Stimulated activated CD4-positive, alpha-beta T cell treated with anti-CD3 and anti-CD28 coated beads, Interleukin-12 subunit alpha, Interleukin-12 subunit beta, amount 100 ng/mL, for 24 hours (primary cell): ENCODE results near the gene RGS7.
"Not testable (repeated sequence)": the region's sequence is repeated elsewhere in the genome, so short reads cannot be mapped to it uniquely, and the experiment has no call there.

Experiments
- DNase-seq, 2 experiments: peaks; one replicate each; pipeline ENCODE4 v3.0.0-alpha.2; 2020; ENCODE audit warnings: low read depth in 2 of 2

The RGS7 gene

DNA sequence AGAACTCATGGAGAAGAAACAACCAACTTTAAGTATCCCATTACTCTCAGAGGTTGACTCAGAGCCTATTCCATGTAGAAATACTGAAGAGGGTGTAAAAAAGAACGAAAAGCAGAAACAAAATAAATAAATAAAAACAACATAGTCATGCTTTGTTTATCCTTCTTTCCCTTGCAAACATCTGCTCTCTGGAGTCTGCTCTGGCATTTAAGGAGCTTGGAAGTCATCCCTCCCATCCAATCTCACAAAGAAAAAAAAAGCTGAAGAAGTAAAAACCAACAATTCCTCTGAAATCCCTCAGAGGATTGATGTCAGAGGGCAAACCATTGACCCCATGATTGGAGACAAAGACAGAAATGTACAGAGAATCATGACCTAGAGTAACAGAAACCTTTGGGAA lies 442.5 kb downstream of the RGS7 start:
- no peak for DNase-seq

DNA sequence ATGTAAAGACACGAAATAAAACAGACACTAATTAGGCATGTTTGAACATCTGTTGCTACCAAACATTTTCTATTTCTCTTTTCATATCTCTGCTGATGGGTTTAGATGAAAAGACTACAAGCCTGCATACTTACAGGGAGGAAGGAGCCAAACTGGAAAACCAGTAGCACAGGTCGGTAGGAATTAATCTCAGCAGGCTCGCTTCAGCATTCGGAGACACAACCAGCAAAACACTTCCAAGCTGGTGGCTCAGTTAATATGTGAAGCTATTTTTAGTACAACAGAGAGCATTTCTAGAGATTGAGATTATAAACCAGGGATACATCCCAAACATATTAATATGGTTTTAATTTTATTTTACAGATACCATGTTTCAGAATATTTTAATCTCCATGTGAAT lies 444.2 kb downstream of the RGS7 start:
- no peak for DNase-seq

DNA sequence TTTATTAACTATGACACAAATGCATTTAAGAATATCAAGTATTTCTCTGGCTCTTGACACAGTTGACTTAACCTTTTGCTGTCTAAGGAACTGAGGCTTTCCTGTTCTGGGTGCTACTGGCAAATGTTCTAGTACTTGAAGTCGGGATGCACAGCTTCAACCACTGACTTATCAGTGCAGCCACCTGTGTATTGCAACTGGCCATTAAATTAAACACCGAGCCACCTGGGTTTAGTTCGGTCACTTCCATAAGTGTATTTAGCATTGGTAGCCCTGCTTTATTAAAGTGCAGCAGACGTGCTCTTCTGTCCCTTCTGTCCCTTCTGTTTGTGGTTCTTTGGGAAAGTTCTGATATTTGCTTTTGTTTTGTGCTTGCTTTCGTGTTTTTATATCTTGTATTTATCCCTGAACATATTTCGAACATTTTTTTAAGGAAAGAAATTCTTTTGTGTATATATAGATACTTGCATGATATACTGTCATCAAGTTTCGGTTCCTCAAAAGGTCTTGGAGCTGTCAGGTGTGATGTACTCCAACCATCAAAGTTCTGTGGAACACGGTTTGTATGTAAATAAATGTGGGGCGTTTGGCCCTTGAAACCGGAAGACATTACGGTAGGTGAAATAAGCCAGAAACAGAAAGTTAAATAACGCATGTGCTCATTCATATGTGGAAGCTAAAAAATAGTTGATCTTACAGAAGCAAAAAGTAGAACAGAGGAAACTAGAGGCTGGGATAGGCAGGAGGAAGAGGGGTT lies 447.1 kb downstream of the RGS7 start:
- DNase-seq, result no peak

DNA sequence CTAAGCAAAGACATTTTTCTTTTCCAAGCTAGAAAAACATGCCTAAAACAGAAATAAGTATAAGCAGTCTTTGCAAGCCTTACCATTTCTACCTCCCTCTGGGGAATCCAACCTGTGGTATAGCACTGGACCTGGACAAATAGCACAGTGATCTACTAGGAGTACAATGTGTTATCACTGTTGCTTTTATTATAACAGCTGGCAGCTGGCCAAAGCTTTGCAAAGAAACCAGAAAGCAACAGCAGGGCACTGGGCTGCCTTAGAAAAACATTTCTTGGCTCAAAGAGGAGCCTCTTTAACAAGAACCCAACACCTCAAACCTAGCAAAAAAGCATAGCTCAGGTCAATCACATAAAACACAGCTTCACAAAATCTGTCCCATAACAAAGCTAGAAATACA lies 450.5 kb downstream of the RGS7 start:
- no peak for DNase-seq

DNA sequence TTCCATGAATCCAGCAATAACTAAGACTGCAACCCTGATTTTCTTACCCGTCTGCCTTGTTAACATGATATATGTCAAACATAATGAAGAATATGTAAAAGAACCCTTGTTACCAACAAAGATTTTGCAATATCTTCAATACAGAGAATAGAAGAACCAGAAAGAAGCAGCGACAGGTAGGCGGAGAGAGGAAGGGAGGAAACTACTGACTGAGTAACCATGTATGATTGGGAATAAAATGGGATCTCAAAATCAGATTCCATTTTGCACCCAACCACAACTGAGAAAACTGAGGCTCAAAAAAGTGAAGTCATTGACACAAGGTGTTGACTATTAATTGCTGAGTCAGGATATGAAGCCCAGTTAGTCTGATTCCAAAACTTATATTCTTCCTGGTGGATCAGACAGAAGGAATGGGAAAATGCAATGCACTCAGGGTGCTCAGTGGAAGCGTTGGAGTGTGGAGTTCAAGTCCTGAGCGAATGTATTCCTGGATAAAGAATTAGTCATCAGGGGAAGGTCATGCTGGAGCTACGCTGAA lies 451.7 kb downstream of the RGS7 start:
- no peak for DNase-seq

DNA sequence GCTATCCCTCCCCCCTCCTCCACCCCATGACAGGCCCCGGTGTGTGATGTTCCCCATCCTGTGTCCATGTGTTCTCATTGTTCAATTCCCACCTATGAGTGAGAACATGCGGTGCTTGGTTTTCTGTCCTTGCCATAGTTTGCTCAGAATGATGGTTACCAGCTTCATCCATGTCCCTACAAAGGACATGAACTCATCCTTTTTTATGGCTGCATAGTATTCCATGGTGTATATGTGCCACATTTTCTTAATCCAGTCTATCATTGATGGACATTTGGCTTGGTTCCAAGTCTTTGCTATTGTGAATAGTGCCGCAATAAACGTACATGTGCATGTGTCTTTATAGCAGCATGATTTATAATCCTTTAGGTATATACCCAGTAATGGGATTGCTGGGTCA lies 461.6 kb downstream of the RGS7 start:
- not testable (repeated sequence) for DNase-seq

DNA sequence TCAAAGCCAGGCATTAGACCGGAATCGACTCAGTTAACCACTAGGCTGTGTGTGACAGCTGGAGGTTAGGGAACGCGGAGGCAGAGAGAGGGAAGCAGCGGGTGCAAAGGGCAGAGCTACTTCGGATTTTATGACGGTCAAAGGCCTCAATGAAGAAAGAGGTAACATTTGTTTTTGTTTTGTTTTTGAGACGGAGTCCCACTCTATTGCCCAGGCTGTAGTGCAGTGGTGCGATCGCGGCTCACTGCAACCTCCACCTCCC lies 468.3 kb downstream of the RGS7 start:
- DNase-seq, result no peak

DNA sequence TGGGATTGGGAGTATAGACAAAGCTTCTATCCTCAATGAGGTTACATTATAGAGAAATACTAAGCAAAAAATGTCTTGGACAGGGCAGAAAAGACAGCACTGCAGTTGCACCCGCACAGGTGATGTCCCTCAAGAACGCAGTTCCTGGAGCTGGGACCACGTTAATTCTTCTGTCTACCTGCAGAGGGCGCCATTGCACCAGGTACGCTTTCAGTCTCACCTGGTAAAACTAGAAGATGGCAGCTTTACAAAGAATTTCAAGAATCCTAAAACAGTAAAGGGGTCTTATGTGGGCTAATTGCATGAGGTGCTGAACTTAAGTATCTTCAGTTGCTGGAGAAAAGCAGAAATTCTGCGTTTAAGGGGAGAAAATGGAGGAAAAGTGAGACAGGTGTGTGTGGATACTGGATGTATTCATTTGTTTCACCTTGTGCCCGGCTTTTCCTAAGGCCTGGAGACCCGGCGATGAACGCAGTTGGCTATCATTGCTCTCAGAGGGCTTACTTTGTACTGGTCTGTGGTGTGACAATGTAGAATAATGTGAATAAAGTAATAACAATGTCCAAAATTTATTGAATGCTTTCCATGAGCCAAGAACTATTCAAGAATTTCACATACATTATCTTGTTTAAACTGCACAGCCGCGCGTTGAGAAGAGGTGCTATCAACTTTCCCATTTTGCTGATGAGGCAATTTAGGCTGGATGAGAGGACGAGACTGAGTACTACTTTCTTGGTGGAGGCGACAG lies 468.8 kb downstream of the RGS7 start:
- peak in 1 of 2 experiments; percentile 2 for DNase-seq

DNA sequence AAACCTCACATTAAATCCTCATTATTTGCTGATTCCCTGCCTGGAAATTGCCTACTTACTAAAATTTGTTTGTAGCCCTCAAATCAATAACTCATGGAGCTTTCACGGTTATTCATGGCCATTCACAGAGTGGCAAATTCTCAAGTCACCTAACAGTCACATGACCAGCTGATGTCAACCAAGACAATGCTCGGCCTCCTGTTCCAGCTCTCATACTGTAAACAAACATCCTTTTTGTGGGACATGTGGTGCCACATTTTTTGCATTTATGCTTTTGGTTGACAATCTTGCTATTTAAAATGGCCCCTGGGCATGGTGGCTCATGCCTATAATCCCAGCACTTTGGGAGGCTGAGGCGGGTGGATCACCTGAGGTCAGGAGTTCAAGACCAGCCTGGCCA lies 473.5 kb downstream of the RGS7 start:
- DNase-seq, result no peak

DNA sequence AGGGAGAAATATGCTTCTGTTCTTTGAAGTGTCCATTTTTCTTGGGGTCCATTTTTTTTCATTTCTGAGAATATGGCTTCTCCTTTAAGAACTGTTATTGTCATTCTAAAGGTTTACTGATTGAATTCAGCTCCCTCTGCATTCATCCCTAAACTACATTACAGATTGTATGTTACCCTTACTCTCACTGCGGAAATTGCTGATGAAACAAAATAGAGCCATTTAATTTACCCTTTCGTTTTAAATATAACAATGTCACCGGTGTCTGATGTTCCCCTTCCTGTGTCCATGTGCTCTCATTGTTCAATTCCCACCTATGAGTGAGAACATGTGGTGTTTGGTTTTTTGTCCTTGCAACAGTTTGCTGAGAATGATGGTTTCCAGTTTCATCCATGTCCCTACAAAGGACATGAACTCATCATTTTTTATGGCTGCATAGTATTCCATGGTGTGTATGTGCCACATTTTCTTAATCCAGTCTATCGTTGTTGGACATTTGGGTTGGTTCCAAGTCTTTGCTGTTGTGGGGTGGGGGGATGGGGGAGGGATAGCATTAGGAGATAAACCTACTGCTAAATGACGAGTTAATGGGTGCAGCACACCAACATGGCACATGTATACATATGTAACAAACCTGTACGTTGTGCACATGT lies 474.2 kb downstream of the RGS7 start:
- not testable (repeated sequence) for DNase-seq

DNA sequence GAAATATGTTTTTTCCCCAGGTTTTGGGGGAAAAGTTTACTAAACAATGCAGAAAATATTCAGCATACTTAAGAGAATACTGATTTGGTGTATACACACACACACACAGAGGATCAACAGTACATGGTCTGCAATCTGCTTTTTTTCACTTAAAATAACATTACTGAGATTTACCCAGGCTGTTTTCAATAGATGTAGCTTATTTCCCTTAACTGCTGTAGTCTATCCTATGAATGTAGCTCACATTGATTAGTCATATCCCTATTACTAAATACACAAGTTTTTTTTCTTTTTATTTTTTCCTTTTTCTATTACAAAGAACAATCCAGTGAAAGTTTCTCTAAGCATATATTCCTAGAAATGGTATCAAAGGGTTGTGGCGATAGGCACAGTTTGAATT lies 478.4 kb downstream of the RGS7 start:
- no peak for DNase-seq

DNA sequence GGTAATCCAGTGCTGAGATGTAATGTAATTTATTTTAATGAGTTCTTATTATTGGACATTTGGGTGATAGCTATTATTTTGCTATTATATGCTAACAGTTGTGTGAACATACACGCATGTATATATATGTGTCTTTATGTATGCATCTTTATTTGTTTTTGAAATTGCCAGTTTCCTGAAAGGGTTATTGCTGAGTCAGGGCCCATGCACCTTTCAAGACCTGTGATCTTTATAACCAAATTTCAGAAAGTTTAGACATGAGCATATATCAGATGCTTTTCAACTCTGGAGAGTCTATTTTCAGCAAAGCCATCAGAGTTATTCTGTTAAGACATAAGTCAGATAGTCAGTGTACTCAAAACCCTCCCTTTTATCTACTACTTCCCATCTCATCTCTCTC lies 479.4 kb downstream of the RGS7 start:
- DNase-seq, result no peak

DNA sequence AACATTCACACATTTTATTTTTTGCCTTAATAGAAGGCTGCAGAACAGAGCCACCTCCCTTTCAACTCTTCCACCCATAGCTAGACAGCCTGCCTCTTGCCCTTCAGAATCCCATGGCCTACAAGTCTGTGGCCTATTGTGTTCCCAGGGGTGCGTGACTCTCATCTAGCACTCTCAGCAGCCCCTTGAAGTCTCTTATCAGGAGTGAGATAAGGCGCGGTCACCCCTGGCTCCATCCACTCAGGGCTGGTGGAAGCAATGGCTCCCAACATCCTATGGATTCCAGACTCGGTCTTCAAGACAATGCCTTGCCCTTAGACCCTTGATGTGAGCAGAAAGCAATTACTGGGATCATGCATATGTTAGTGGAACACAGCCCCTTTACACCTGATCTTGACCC lies 480.9 kb downstream of the RGS7 start:
- DNase-seq, result no peak

DNA sequence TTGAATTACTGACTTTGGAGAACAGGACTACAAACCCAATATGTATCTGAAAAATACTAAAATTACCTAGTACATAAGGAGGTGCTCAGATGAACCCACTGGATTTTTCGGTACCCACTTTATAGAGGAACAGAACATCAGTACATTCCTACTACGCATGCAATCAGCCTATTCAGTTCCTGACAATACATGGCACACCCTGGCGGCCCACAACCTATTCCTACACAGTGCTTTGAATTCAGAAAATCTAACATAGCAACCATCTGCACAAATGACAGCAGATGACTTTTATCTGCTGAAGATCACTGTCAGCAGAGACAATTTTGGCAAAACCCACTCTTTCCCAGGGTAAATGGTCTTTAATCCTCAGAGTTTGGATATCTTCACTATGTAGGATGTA lies 487.9 kb downstream of the RGS7 start:
- DNase-seq, result no peak

DNA sequence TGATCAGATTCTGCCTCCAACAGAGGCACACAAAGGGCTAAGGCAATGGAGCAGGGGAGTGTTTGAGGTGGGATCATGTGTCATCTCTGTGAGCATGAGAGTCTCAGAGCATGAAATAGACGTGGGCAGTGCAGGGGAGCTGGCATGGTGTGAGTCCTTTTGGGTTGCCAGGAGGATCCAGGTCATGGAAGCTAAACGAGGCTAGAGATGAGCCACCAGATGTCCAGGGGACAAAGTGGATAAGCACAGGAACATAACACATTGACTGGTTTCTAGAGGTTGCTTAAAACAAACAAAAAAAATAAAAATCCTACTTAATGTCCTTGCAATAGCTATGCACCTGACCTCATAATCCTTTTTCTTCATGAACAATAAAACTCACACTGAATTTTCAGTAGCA lies 490.3 kb downstream of the RGS7 start:
- DNase-seq, result no peak

DNA sequence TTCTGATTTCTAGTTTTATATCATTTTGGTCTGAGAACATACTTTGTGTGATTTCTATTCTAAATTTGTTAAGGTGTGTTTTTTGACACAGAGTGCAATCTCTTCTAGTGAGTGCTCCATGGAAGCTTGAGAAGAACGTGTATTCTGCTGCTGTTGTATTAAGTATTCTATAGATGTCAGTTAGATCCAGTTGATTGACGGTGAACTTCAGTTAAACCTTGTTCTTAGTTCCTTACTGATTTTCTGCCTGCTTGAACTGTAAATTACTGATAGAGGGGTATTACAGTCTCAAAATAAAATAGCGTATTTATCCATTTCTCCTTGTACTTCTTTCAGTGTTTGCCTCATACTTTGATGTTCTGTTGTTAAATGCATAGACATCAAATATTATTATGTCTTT lies 497.0 kb downstream of the RGS7 start:
- DNase-seq, result no peak

DNA sequence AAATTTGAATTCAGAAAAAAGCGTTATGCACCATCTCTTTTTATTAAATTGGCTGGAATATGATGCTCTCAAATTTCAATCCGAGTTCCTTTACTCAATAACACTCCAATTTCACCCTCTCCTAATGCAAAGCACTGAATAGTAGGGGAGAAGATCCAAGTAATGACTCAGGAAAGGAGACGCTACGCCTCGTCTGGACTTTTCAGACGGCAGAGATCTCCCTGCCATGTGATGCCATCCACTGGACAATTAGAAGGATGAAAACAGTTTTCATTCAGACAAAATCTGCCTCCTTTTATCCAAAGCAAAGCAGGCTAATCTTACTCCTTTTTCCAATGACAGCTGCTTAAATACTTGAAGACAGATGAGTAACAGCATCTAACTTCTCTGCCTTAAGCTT lies 502.6 kb downstream of the RGS7 start:
- no peak for DNase-seq

DNA sequence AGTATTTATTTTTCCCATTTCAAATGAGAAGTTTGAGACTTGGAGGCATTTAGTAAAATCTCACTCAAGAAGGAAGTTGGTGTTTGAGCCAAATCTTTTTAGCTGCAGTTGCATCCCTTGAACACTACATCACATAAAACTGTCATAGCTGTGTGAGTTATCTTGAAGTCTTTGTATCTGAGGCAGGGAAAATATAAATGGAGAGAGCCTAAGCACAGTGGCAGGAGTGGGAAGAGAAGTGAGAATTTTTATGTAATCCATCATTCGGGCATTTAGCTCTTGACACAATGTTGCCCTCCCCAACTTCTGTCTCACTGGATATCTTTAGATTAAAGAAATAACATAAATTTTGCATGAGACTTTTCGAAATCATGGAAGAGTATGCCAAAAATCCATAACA lies 509.7 kb downstream of the RGS7 start:
- no peak for DNase-seq

DNA sequence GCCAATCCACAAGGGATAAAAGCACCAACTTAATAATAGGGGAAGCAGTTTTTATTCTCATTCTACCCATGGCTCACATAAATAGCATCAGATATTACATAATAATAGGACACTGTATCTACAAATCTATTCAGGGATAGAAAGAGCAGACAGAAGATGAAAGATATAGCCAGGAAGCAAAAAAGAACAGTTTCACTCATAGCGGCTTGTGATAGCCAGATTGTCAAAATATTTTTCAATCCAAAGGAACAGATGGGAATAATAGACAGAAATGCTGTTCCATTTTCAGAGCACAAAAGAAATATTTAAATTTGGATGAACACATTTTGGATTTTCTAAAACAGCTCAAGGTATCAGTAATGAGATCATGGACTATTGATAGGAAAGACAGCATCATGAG lies 512.5 kb downstream of the RGS7 start:
- no peak for DNase-seq

DNA sequence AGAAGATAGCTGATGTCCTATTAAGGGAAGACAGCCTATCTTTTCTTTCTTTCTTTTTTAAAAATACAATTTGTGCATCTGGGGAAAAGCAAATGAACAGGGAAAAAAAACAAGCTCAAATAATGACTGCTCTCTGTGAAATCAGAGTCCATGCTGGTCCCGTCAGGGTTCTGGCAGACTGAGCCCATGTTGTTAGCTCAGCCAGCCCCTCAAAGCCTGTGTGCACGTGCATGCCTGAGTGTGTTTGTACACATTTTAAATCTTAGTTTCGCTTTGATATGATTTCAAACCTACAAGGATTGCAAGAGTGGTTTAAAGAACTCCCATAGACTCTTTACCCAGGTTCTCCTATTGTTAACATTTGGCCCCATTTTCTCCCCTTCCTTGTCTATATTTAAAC lies 513.2 kb downstream of the RGS7 start:
- DNase-seq, result no peak

DNA sequence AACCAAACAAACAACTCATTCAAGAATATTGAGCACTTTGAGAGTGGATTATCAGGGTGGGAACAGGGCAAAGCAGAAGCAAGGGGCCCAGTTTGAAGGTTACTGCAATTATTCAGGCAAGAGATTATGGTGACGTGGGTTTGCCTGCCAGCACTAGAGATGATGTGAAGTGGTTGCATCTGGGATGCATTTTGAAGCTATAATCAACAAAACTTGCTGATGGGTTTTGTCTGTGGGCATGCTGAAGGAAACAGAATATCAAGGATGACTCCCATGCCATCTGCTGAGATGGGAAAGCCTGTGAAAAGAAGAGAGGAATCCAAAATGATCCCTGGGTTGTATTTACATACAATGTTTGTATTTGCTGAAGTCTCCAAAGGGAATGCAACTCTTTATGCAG lies 520.7 kb downstream of the RGS7 start:
- no peak for DNase-seq

DNA sequence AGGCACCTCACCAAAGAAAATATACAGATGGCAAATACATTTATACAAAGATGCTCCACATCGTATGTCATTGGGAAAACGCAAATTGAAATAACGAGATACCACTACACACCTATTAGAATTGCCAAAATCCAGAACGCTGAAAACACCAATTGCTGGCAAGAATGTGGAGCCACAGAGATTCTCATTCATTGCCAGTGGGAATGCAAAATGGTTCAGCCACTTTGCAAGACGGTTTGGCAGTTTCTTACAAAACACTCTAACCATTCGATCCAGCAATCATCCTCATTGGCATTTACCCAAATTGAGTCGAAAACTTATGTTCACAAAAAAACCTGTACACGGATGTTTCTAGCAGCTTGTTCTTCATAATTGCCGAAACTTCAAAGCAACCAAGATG lies 521.7 kb downstream of the RGS7 start:
- no peak for DNase-seq

DNA sequence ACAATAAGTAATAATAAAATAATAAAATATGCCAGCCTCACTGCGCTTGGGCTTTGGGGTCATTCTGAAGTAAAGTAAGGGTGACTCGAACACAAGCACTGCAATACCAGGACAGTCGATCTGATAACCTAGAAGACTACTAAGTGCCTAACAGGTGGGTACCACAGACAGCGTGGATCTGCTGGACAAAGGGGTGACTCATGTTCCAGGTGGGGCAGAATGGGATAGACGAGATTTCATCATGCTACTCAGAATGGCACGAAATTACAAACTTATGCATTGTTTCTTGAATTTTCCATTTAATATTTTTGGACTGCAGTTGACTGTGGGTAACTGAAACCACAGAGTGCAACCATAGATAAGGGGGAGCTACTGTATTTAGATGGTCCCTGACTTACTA lies 523.9 kb downstream of the RGS7 start:
- DNase-seq, result no peak
